HUES64 (cell line): Measurements from ENCODE around the gene DOK3.

Experiments
- H3K27ac ChIP-seq: 2 replicates; pipeline ENCODE4 v1.7.0; 2013; ENCODE audit warnings: low read depth, low read length, inconsistent platforms
- H3K27me3 ChIP-seq: 2 replicates; pipeline ENCODE4 v1.6.1; 2013; ENCODE audit warnings: mild to moderate bottlenecking, low read length; ENCODE audit not compliant: insufficient read depth
- H3K36me3 ChIP-seq: 2 replicates; pipeline ENCODE4 v1.6.1; 2013; ENCODE audit warnings: mild to moderate bottlenecking, low read length; ENCODE audit not compliant: insufficient read depth
- H3K4me1 ChIP-seq: 2 replicates; pipeline ENCODE4 v1.6.1; 2013; ENCODE audit warnings: mild to moderate bottlenecking, low read length, moderate library complexity; ENCODE audit not compliant: insufficient read depth
- H3K4me3 ChIP-seq: 2 replicates; pipeline ENCODE4 v1.5.1; 2013; ENCODE audit warnings: mild to moderate bottlenecking, low read length, moderate library complexity
- H3K9ac ChIP-seq: 2 replicates; pipeline ENCODE4 v1.6.1; 2013; ENCODE audit warnings: mild to moderate bottlenecking, low read depth, low read length
- H3K9me3 ChIP-seq: 2 replicates; pipeline ENCODE4 v1.6.1; 2013; ENCODE audit warnings: low read depth, low read length; ENCODE audit not compliant: insufficient read depth
- WGBS: fragments of 150-250, 120-280 bp; methylation state at CpG from one replicate; pipeline ENCODE4 v1.1.7; 2013; ENCODE audit warnings: missing lambda C conversion rate; 5-methylcytosine and 5-hydroxymethylcytosine counted together

DOK3 gene

GRCh38 chr5:177470759-177471536 lies 38.7 kb downstream of the DOK3 start:
- peaks cover 60% of the 10 kb centered on the region for H3K36me3 ChIP-seq
- WGBS: 88% methylated on average over 10 of the region's 10 CpGs

GRCh38 chr5:177469750-177470525 lies 39.7 kb downstream of the DOK3 start:
- Histone ChIP-seq H3K4me1 (peaks cover 33% of the 10 kb centered on the region), H3K9me3 (0 out of 2 replicates have a peak, but pooled peaks cover 3% of the 10 kb centered on the region), H3K27me3 (no peaks in the 10 kb centered on the region), H3K4me3 (0 out of 2 replicates have a peak overlapping the region, but pooled peaks have one; percentile 0), H3K9ac (no peak overlapping the region), H3K36me3 (peaks cover 70% of the 10 kb centered on the region), H3K27ac (peak overlapping the region; percentile 65)
- 74% methylated on average over 7 of the region's 8 CpGs for WGBS

More at GRCh38 chr5:177470759-177471536, 38.7 kb downstream of the DOK3 start:
- peak overlapping the region; percentile 98; the same call in 1 of the 2 replicates for H3K4me3 ChIP-seq
- no peaks in the 10 kb centered on the region for H3K27me3 ChIP-seq
- H3K4me1 ChIP-seq: peaks cover 40% of the 10 kb centered on the region
- H3K27ac ChIP-seq: no peak overlapping the region
- no peaks in the 10 kb centered on the region for H3K9me3 ChIP-seq
- H3K9ac ChIP-seq: no peak overlapping the region

- Histone ChIP-seq H3K27me3 (no peaks in the 10 kb centered on the region), H3K4me1 (peaks cover 27% of the 10 kb centered on the region), H3K27ac (peak overlapping the region; percentile 65), H3K36me3 (peaks cover 70% of the 10 kb centered on the region), H3K4me3 (no peak overlapping the region), H3K9ac (no peak overlapping the region), H3K9me3 (0 out of 2 replicates have a peak, but pooled peaks cover 3% of the 10 kb centered on the region)
- WGBS: 64% methylated on average over 24 of the region's 25 CpGs
Measured at GRCh38 chr5:177468685-177469628, 40.7 kb downstream of the DOK3 start.

GRCh38 chr5:177468329-177468684 lies 41.3 kb downstream of the DOK3 start:
- Histone ChIP-seq H3K9me3 (0 out of 2 replicates have a peak, but pooled peaks cover 3% of the 10 kb centered on the region), H3K4me1 (peaks cover 26% of the 10 kb centered on the region), H3K9ac (no peak overlapping the region), H3K36me3 (peaks cover 75% of the 10 kb centered on the region), H3K27ac (peak overlapping the region; percentile 6; the same call in 1 of the 2 replicates), H3K4me3 (no peak overlapping the region), H3K27me3 (no peaks in the 10 kb centered on the region)
- 78% methylated on average over 1 of the region's 2 CpGs for WGBS

- Histone ChIP-seq H3K4me1 (peaks cover 26% of the 10 kb centered on the region), H3K27ac (no peak overlapping the region), H3K9me3 (0 out of 2 replicates have a peak, but pooled peaks cover 3% of the 10 kb centered on the region), H3K36me3 (peaks cover 82% of the 10 kb centered on the region), H3K9ac (no peak overlapping the region), H3K27me3 (no peaks in the 10 kb centered on the region), H3K4me3 (no peak overlapping the region)
- WGBS: 96% methylated on average over 31 of the region's 31 CpGs
Measured at GRCh38 chr5:177467436-177467835, 42.2 kb downstream of the DOK3 start.

GRCh38 chr5:177466861-177467260 lies 42.8 kb downstream of the DOK3 start:
- no peak overlapping the region for H3K9ac ChIP-seq
- H3K36me3 ChIP-seq: peaks cover 84% of the 10 kb centered on the region
- WGBS: 96% methylated on average over 25 of the region's 25 CpGs

GRCh38 chr5:177465044-177465443 lies 44.6 kb downstream of the DOK3 start:
- no peak overlapping the region for H3K27ac ChIP-seq
- 86% methylated on average over 9 of the region's 11 CpGs for WGBS
- no peaks in the 10 kb centered on the region for H3K27me3 ChIP-seq
- no peak overlapping the region for H3K9ac ChIP-seq
- H3K36me3 ChIP-seq: peaks cover 82% of the 10 kb centered on the region
- peaks cover 6% of the 10 kb centered on the region for H3K4me1 ChIP-seq
- H3K4me3 ChIP-seq: no peak overlapping the region
- H3K9me3 ChIP-seq: 0 out of 2 replicates have a peak, but pooled peaks cover 3% of the 10 kb centered on the region

More at GRCh38 chr5:177466861-177467260, 42.8 kb downstream of the DOK3 start:
- H3K27ac ChIP-seq: no peak overlapping the region
- no peak overlapping the region for H3K4me3 ChIP-seq
- no peaks in the 10 kb centered on the region for H3K27me3 ChIP-seq
- H3K9me3 ChIP-seq: 0 out of 2 replicates have a peak, but pooled peaks cover 3% of the 10 kb centered on the region
- peaks cover 23% of the 10 kb centered on the region for H3K4me1 ChIP-seq

GRCh38 chr5:177462021-177462670 lies 47.5 kb downstream of the DOK3 start:
- Histone ChIP-seq H3K9me3 (0 out of 2 replicates have a peak, but pooled peaks cover 3% of the 10 kb centered on the region), H3K9ac (no peak overlapping the region), H3K4me3 (no peak overlapping the region), H3K27ac (no peak overlapping the region), H3K36me3 (peaks cover 80% of the 10 kb centered on the region), H3K4me1 (peaks cover 3% of the 10 kb centered on the region; the same call in 1 of the 2 replicates), H3K27me3 (no peaks in the 10 kb centered on the region)
- 93% methylated on average over 27 of the region's 27 CpGs for WGBS

- H3K4me1 ChIP-seq: peaks cover 10% of the 10 kb centered on the region; the same call in 1 of the 2 replicates
- no peak overlapping the region for H3K4me3 ChIP-seq
- no peaks in the 10 kb centered on the region for H3K9me3 ChIP-seq
- 95% methylated on average over 28 of the region's 28 CpGs for WGBS
- peaks cover 63% of the 10 kb centered on the region for H3K36me3 ChIP-seq
- no peak overlapping the region for H3K9ac ChIP-seq
- 0 out of 2 replicates have a peak overlapping the region, but pooled peaks have one; percentile 35 for H3K27ac ChIP-seq
- no peaks in the 10 kb centered on the region for H3K27me3 ChIP-seq
Measured at GRCh38 chr5:177459819-177460628, 49.6 kb downstream of the DOK3 start.
